Kidney tubule cell (primary cell): Measurements from ENCODE around the gene POMC.
A peak's percentile ranks its signal among the peaks of the same experiment; 100 is the strongest.
"Not testable (repeated sequence)": the region's sequence is repeated elsewhere in the genome, so short reads cannot be mapped to it uniquely, and the experiment has no call there.

Experiments used
- DNase-seq: peaks from one replicate; pipeline ENCODE4 v3.0.0-alpha.2; 2018; ENCODE audit warnings: low spot score

POMC gene

DNA sequence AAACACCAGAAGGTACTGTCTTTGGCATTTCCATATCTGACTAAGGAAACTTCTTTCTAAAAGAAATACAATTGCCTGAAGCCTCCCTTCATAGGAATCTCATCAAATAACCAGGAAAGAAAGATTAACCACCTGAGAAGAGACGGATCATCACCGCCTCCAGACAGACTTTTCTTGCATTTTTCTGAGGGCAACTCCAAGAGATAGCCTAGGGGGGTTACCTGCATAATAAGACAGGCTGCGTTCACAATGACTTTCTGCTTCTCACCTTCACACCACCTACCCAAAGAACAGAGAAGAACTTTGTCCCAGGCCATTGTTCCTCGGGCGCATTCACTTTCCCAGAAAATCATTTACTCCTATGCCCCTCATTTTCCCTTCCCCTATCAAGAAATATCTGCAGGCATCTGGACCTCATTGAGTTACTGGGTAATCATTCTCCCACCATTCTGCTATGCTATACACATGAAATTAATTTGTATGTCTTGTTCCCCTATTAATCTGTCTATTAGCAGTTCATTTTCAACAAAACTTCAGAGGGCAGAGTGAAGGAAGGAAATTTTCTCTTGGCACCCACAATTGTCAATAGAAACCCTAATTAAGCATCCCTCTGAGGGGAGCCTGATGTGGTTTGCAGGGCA, 8.3 kb upstream of the POMC start:
- DNase-seq = no peak

DNA sequence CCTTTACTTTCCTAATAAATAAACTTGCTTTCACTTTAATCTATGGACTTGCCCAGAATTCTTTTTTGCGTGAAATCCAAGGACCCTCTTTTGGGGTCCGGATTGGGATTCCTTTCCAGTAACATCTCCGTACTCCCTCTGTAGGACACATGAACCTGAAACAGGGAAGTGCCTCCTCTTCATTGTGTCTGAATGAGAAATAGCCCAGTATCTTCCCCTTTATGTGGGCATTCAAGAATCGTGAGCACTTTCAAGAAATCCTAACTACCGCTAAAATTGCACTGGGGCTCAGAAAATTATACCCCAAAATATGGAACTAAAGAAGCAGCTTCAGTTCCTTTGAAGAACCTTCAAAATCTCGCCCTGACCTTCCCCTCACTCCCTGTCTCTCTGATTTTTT, 7.8 kb upstream of the POMC start:
- no peak for DNase-seq

DNA sequence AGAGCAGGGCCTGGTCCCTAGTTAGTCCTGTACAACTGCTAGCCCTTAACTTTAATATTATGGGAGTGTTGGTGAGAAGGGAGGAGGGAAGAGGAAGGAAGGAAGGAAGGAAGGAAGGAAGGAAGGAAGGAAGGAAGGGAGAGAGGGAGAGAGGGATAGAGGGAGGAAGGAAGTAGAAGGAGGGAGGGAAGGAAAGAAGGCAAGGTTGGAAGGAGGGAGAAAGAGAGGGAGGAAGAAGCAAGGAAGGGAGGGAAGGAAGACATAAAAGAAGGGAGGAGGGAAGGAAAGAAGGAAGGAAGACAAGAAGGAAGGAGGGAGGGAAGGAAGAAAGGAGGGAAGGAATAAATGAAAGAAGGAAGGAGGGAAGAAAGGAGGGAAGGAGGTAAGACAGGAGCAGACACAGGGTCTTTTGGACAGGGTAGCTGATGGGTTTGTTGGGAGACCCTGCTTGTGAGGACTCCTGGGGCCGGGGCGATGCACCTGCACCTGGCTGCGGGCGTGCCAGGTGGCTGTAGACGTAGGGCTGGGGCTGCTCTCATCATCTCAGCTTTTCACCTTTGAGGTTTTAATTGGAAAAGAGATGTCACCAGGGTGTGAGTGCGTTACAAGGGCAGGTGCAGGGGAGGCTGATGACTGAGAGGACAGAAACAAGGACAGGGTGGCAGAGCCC, 5.9 kb upstream of the POMC start:
- no peak for DNase-seq

DNA sequence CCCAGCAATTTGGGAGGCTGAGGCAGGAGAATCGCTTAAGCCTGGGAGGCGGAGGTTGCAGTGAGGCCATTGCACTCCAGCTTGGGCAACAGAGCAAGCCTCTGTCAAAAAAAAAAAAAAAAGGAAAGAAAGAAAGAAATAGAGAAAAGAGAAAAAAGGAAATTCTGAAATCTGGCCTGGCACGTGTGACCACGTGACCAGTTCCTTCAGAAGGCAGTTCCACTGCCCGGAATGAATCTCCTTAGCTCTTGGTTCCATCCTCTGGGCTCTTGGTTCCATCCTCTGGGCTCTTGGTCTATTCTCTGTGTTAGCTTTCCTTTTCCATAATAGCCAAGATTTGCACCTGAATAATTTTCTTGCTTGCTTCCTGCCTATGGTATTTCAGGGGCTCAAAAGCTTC, 5.3 kb upstream of the POMC start:
- no peak for DNase-seq

DNA sequence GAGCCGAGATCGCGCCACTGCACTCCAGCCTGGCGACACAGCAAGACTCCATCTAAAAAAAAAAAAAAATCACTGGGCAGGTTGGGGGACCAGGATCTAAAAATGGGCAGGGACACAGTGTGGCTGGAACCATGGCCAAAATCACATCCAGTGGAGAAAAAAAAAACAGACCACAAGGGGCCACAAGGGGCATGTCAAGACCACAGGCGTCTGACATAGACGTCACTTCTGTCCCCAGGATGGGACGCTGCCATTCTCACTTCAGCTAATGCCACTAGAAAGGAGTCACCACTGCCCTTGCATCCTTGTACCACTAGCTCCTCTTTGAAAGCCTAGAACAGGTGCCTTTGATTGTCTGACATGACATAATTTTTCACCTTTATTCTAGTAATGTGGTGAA, 2.5 kb upstream of the POMC start:
- DNase-seq = no peak

DNA sequence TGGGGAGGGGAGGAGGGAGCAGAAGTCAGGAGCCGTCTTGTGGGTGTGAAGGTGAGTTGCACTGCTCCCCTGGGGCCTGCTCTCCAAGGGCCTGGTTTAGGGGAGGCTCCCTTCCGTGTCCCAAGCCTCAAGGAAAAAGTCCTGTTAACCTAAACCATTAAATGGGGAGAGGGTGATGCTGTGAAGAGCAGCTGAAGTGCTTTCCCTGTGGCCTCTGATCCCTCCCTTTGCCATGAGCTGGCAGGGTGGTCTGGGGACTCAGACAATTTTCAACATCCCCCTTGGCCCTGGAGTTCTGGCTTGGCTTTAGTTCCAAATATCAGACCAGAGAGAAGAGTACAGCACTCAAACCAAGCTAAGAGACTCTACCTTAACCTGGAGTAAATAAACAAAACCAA, 692 bp upstream of the POMC start:
- DNase-seq = no peak

DNA sequence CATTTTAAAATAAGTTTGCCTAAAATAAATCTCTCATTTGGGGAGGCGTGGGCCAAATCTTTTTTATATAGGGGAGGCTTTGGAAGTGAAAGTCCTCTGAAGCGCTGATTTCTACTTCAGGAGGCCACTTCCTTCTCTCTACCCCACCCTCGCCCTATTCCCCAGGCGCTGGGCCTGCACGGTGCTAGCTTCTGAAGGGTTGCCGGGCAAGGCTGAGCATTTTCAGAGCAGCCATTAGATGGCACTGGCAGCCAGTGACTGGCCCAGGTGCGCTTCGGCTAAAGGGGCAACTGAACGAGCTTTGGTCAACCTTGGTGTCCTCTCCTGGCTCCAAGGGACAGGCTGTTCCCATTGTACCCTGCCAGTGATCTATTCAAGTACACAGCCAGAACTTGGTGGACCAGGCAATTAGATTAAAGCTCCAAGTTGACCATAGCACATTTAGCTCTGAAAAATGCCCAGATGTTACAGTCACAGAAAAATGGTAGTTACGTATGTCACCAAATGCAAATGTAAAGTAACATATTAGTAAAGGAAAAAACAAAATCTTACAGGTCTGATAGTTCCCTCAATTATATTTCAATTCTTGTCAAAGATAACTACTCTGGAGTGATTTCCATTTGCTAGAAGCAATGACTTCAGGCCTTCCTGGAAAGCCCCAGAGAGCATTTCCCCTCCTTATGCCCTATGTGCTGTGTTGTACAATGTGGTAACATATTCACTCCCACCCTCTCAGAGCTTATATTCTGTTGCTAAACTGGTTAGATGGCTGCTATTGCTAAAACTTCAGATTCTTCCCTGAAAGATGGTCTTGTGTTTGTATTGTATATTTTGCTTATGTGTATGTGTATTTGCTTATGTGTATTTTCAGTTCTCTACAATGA, 2.1 kb downstream of the POMC start:
- DNase-seq = peak; percentile 21

DNA sequence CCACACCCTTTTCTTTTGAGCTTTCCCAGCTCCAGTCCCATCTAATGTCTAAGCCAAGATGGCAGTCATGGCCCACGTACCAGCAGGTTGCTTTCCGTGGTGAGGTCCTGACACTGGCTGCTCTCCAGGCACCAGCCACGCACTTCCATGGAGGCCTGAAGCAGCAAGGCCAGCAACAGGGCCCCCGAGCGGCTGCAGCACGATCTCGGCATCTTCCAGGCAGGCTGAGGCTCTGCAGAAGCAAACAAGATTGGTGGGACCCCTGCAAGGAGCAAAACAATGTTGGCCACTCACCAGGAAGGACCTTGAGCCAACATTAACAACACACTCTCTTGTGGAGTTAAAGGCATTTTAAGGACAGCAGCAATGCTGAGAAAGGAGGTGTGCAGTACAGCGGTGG, 3.8 kb downstream of the POMC start:
- DNase-seq = no peak

DNA sequence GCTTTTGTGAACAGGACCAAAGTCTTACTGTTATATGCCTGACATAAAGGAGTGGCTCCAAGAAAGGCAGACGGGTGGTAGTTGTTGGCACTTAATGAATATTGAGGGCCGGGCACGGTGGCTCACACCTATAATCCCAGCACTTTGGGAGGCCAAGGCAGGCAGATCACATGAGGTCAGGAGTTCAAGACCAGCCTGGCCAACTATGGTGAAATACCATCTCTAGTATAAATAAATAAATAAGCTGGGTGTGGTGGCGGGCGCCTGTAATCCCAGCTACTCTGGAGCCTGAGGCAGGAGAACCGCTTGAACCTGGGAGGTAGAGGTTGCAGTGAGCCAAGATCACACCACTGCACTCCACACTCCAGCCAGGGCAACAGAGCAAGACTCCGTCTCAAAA, 6.3 kb downstream of the POMC start:
- DNase-seq = not testable (repeated sequence)

DNA sequence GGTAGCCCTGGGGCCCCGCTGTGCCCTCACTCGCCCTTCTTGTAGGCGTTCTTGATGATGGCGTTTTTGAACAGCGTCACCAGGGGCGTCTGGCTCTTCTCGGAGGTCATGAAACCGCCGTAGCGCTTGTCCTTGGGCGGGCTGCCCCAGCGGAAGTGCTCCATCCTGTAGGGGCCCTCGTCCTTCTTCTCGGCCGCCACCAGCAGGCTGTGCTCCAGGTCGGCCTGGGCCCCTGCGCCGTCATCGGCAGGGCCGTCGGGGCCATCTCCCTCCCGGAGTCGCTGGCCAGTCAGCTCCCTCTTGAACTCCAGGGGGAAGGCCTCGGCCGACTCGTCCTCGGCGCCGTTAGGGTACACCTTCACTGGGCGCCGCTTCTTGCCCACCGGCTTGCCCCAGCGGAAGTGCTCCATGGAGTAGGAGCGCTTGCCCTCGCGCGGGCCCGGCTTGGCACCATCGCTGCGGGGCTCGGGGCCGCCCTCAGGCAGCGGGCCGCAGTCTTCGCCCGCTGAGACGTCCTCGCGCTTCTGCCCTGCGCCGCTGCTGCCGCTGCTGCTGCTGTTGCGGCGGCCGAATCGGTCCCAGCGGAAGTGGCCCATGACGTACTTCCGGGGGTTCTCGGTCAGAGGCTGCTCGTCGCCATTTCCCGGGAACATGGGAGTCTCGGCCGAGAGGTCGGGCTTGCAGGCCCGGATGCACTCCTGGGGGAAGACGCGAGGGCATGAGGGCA, 7.2 kb downstream of the POMC start:
- no peak for DNase-seq

DNA sequence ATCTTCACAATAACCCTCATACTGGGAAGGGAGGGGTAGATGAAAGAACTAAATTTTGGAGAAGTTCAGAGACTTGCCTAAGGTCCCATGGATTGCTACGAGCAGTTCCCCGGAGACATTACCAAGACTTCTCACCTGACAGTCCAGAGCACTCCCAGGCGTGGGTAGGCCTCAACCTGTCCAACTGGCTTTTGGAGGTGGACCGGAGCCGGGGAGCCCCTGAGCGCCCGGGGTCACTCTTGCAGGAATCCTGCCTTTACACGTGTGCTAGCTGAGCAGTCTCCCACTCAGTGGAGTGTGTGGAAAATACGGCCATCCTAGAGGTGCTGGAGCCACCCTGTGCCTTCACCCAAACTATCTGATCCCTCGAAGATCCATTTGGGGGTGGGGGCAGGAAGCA, 8.0 kb downstream of the POMC start:
- DNase-seq = no peak

DNA sequence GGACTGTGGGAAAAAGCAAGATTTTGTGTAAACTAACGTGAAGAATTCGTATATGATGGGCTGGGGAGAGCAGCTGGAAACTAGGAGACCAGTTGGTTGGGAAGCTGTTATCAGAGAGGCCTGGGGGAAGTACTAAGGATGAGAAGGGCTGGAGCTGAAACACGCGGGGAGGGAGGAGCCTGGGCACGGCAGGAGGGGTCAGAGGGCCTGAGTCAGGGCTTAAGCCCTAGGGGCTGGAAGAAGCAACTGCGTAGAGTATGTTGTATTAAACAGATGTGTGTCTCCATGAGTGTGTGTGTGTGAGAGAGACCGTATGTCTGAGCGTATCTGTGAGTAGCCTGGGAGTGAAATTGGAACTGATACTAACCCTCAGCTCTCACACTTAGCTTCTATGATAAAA, 8.4 kb downstream of the POMC start:
- DNase-seq = no peak

DNA sequence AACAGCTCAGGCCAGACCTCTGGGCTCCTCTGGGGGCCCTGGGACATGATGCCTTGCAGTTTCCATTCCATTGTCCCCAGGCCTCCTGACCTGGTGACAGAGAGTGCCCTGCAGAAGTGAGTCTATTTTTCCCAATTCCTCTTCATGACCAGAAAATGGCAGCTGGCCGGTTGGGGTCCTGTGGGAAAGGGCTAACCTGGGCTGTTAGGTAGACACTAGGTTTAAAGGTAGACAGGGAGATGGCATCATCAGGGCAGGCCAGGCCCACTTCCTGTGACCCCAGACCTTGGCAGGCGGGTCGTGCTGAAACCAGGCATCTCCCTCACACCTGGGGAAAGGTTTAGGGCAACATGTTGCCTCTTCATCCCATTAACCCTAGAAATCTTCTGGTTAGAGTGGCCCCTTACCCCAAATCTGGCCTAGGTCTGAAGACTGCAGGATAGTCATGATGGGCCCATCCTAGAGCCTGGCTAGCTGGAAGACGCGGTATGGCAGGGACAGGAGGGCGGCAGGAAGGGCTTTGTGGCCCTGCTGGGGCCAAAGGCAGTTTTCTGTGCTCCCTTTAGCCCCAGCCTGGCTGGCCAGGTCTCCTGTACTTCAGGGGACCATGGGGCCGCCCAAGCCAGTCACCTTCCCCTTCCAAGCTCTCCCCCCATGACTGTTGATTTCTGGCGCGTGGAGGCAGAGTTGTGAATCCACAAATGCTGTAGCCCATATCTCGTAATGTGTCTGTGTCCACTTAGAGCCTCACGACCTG, 10.1 kb downstream of the POMC start:
- no peak for DNase-seq

DNA sequence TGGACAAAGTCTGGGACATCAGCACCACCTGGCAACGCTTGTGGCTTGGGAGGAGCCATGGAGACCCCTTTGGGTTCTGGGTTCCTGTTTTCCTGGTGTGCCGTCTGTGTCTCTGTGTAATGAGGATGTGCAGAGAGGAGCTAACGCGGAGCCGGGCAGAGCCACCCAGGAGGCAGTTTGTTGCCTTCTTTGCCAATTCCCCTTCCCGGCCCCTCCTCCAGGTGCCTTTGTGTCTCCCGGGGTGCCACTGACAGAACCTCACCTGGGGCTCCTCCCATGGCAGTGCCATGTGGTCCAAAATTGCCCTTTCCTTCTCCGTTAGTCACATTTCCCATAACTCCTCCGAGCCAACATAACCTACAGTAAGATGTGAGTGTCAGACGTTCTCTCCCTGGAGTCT, 13.0 kb downstream of the POMC start:
- DNase-seq = no peak

DNA sequence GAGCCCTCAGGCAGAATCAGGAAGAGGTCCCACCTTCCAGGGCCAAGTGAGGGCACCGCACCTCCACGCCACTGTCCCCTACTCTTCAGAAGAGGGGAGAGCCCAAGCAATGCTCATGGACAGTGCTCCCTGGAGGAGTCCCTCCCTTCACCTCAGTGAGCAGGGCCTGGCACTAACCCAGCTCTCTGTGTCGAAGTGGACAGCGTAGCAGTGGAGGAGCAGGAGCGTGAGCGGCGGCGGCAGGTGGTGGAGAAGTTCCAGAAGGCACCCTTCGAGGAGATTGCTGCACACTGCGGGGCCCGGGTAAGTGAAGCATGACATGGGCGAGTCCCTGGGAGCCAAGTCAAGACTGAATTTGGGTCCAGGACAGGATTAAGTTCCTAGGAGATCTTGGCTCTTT, 16.7 kb downstream of the POMC start:
- no peak for DNase-seq

DNA sequence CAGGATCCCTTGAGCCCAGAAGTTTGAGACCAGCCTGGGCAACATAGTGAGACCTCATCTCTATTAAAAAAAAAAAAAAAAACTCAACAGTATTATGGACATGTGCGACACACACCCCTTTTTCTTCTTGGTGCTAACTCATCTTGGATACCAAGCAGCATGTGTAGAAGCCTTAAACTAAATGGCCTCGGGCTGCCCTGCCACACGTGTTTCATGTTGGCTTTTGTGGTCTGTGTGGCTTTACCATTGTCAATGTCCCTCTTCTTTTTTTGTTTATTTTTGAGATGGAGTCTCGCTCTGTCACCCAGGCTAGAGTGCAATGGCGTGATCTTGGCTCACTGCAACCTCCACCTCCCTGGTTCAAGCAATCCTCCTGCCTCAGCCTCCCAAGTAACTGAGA, 17.4 kb downstream of the POMC start:
- not testable (repeated sequence) for DNase-seq

DNA sequence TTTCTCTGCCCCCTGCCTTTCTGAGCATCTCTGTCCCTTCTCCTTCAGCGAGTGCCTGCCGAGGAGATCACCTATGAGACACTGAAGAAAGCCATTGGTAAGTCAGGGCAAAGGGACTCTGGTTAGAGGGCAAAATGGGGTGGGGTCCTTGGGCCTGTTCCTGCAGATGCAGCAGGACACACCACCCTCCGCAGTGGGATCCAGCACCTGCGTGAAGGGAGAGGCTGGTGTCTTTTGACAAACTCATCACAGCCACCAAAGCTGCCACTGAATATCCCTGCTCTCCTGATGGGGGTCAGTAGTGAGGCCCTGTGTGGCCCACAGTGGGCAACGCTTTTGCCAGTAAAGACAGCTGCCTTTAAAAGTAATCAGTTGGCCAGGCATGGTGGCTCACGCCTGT, 18.7 kb downstream of the POMC start:
- DNase-seq = no peak

DNA sequence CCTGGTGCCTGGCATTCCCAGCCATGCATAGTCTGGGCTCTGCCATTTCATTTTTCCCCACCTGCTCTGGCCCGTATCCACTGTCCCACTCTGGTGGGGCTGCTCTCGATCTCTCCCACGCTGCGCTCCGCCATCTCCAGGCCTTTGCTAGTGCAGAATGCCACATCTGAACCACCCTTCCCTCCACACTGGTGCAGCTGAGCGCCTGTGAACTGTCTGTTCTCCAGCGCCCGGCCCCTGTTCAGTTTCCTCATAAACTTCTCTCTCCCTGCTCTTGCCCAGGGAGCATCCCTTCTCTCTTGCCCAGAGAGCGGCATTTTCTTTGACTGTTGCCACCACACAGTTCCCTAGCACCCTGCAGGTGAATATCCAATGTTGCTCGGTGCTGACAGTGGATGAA, 21.5 kb downstream of the POMC start:
- DNase-seq = no peak

DNA sequence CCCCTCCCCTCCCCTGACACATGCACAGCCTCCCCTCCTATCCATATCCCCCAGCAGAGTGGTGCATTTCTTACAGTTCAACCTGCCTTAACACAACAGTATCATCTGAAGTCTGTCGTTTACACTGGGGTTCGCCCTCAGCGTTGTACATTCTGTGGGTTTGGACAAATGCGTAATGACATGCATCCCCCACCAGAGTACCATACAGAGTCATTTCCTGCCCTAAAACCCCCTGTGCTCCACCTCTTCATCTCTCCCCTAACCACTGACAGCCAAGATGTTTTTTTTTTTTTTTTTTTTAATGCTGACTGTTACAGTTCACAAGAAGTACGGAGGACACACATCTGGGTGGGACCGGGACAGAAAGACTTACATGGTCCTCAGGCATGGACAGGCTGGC, 22.6 kb downstream of the POMC start:
- no peak for DNase-seq

DNA sequence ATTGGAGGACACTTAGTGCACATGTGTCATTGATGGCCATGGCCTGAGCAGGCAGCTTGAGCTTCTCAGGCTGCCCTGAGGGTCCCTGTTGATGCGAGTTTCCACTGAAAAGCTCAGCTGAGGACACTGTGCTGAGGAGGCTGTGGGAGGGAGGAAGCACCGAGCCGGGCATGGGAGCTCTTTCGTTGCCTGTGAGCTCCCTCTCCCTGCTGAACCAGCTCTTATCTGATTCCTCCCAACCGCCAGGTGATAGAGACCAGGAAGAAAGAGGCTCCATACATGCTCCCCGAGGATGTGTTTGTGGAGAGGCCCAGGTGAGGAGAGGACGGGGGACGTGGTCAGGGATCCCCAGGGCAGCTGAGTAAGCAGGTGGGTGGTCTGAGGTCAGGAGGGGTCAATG, 27.3 kb downstream of the POMC start:
- no peak for DNase-seq

DNA sequence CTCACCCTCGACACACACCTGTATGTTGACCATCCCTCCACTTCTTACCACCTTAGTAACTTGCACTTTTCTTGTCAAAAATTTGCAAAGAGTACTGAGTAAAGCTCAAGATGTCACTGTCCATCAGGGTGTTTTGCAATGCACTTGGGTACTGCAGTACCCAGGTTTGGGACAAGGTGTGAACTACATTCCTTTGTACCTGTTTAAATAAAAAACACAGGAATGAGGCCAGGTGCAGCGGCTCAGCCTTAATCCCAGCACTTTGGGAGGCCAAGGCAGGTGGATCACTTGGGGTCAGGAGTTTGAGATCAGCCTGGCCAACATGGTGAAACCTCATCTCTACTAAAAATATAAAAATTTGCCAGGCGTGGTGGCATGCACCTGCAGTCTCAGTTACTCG, 27.8 kb downstream of the POMC start:
- DNase-seq = not testable (repeated sequence)

DNA sequence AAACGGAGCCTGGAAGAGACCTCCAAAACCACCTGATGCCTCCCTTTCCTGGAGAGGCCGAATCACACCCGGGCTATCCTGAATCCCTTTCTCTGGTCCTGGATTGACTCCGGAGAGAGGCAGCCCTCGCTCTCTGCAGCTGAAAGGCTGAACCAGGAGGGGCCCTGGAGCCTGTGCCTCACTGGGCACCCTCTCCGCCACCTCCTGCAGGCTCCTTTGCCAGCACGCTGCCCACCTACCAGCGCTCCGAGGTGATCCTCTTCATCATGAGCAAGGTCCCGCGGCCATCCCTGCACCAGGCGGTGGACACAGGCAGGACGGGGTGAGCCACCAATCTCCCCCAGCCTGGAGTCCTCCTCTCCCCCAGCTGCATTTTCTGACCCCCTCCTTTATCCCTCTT, 35.7 kb downstream of the POMC start:
- DNase-seq = no peak
